Neuronal stem cell (in vitro differentiated cells): Measurements from ENCODE around the gene RPL7A.
"Not testable (repeated sequence)": the region's sequence is repeated elsewhere in the genome, so short reads cannot be mapped to it uniquely, and the experiment has no call there.

ENCODE experiments used
- DNase-seq: peaks from one replicate; pipeline ENCODE4 v3.0.0-alpha.2; 2013; ENCODE audit warnings: low spot score
- H2AFZ ChIP-seq: one replicate; pipeline ENCODE4 v1.6.1; 2013; ENCODE audit warnings: mild to moderate bottlenecking, low read length, inconsistent platforms
- H2AK5ac ChIP-seq: 2 replicates; pipeline ENCODE4 v1.6.1; 2013; ENCODE audit warnings: low read depth, mild to moderate bottlenecking, inconsistent platforms, low read length, moderate library complexity, mixed read lengths
- H2BK120ac ChIP-seq: 2 replicates; pipeline ENCODE4 v1.6.1; 2013; ENCODE audit warnings: low read depth, mild to moderate bottlenecking, inconsistent platforms, low read length, moderate library complexity, mixed read lengths
- H2BK12ac ChIP-seq: one replicate; pipeline ENCODE4 v1.6.1; 2013; ENCODE audit warnings: low read length, inconsistent platforms
- H2BK15ac ChIP-seq: 2 replicates; pipeline ENCODE4 v1.6.1; 2013; ENCODE audit warnings: mild to moderate bottlenecking, low read length, inconsistent platforms, mixed read lengths
- H2BK5ac ChIP-seq: one replicate; pipeline ENCODE4 v1.6.1; 2013; ENCODE audit warnings: inconsistent platforms, mild to moderate bottlenecking, low read length, moderate library complexity
- H3K14ac ChIP-seq: one replicate; pipeline ENCODE4 v1.6.1; 2013; ENCODE audit warnings: low read length, inconsistent platforms
- H3K18ac ChIP-seq: 2 replicates; pipeline ENCODE4 v1.6.1; 2013; ENCODE audit warnings: low read length, inconsistent platforms
- H3K23ac ChIP-seq: 2 replicates; pipeline ENCODE4 v1.6.1; 2013; ENCODE audit warnings: low read depth, mild to moderate bottlenecking, mixed read lengths, low read length, inconsistent platforms; ENCODE audit not compliant: poor library complexity
- H3K27ac ChIP-seq: replicated peaks from 3 replicates; pipeline ENCODE4 v1.5.1; 2013; ENCODE audit warnings: low read length, inconsistent platforms
- H3K27me3 ChIP-seq, 3 experiments: 2 replicates each; pipeline ENCODE4 v1.6.1; 2013; ENCODE audit warnings: low read length in 3 of 3, mild to moderate bottlenecking in 2 of 3, inconsistent platforms in 1 of 3, low read depth in 1 of 3, mixed read lengths in 1 of 3, moderate library complexity in 1 of 3; ENCODE audit not compliant: control insufficient read depth in 3 of 3, insufficient read depth in 3 of 3
- H3K36me3 ChIP-seq, 2 donors: replicated peaks in 1 of 2; 2 replicates each; pipeline ENCODE4 v1.6.1; 2013; ENCODE audit warnings: low read length in 2 of 2; ENCODE audit not compliant: control insufficient read depth in 2 of 2, insufficient read depth in 2 of 2
- H3K4ac ChIP-seq: 2 replicates; pipeline ENCODE4 v1.6.1; 2013; ENCODE audit warnings: inconsistent platforms, mild to moderate bottlenecking, low read length, moderate library complexity
- H3K4me1 ChIP-seq, 2 donors: 1 replicate in 1 of 2; 2 replicates in 1 of 2; pipeline ENCODE4 v1.6.1; 2013; ENCODE audit warnings: low read length in 2 of 2, low read depth in 1 of 2; ENCODE audit not compliant: control insufficient read depth in 2 of 2, insufficient read depth in 1 of 2
- H3K4me2 ChIP-seq: one replicate; pipeline ENCODE4 v1.6.1; 2013; ENCODE audit warnings: mild to moderate bottlenecking, low read length, inconsistent platforms; ENCODE audit not compliant: insufficient read depth, poor library complexity, severe bottlenecking
- H3K4me3 ChIP-seq, 2 donors: 2 replicates each; pipeline ENCODE4 v1.5.1; 2013; ENCODE audit warnings: low read length in 2 of 2, mild to moderate bottlenecking in 2 of 2, inconsistent platforms in 1 of 2, moderate library complexity in 1 of 2
- H3K79me1 ChIP-seq: one replicate; pipeline ENCODE4 v1.6.1; 2013; ENCODE audit warnings: low read depth, mild to moderate bottlenecking, inconsistent platforms, low read length, moderate library complexity
- H3K9ac ChIP-seq: one replicate; pipeline ENCODE4 v1.6.1; 2013; ENCODE audit warnings: mild to moderate bottlenecking, low read depth, low read length, inconsistent platforms; ENCODE audit not compliant: poor library complexity
- H3K9me3 ChIP-seq, 2 donors: replicated peaks in 1 of 2; 2 replicates each; pipeline versions ENCODE3 to v1.6.1; 2013; ENCODE audit warnings: low read length in 2 of 2, mild to moderate bottlenecking in 2 of 2, inconsistent platforms in 1 of 2, low read depth in 1 of 2, mixed read lengths in 1 of 2, moderate library complexity in 1 of 2; ENCODE audit not compliant: control insufficient read depth in 2 of 2, insufficient read depth in 1 of 2
- H4K8ac ChIP-seq: one replicate; pipeline ENCODE4 v1.6.1; 2013; ENCODE audit warnings: low read depth, mild to moderate bottlenecking, inconsistent platforms, low read length, moderate library complexity
- H4K91ac ChIP-seq: one replicate; pipeline ENCODE4 v1.6.1; 2013; ENCODE audit warnings: low read length, low read depth, mild to moderate bottlenecking, inconsistent platforms; ENCODE audit not compliant: poor library complexity
- WGBS, 2 donors: extraction: QIAGEN DNeasy Blood & Tissue Kit; methylation state at CpG; one replicate each; pipeline ENCODE4 v1.1.7; 2013; ENCODE audit warnings: missing lambda C conversion rate in 2 of 2, mixed read lengths in 1 of 2; ENCODE audit not compliant: insufficient read length in 2 of 2, insufficient replicate concordance in 1 of 2; ENCODE audit errors: extremely low coverage in 2 of 2; 5-methylcytosine and 5-hydroxymethylcytosine counted together

The RPL7A gene

DNA sequence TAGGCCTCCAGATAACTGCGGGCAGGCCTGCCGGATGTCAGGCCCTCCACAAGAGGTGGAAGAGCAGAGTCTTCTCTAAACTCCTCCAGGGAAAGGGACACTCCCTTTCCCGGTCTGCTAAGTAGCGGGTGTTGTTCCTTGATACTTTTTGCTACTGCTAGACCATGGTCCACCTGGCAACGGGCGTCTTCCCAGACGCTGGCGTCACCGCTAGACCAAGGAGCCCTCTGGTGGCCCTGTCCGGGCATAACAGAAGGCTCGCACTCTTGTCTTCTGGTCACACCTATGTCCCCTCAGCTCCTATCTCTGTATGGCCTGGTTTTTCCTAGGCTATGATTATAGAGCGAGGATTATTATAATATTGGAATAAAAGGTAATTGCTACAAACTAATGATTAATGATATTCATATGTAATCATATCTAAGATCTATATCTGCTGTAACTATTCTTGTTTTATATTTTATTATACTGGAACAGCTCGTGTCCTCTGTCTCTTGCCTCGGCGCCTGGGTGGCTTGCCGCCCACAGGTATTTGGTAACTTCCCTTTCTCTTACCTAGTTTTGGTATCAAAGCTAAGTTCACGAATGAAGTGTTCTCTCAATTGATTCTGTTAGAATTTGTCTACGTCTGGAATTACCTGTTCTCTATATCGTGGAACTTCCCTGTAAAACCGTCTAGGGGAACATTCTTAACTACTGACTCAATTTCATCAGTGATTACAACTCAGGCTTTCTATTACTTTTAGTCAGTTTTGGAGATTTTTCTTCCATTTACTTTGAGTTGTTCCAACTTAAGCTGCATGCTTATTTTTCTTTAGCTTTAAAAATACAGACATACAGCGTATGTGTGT lies 18.5 kb upstream of the RPL7A start:
- not testable (repeated sequence) for H4K91ac ChIP-seq

DNA sequence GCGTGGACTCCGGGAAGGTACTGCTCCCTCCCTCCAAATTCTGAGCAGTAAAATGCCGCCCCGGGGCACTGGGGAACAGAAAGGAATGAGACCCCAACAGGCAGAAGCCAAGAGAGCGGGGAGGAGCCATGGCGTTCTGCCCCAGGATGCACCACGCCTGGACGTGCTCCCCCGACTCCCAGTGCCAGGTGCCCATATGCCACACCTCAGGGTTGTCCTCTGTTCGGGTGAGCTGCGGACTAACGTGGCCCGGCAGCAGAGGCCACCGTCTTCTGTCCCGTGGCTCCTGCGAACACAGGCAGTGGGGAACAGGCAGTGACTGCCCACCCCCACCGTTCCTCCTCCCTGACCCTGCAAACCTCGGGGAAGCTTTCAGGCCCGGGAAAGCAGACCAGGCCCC lies 16.8 kb upstream of the RPL7A start:
- DNase-seq, result no peak
- WGBS, 2 donors, result no CpG with 5 or more reads among the region's 19 CpGs

More for the DNA sequence above, 18.5 kb upstream of the RPL7A start:
- not testable (repeated sequence) for H2AFZ ChIP-seq, H3K9me3 ChIP-seq, H3K14ac ChIP-seq, H3K79me1 ChIP-seq, H3K18ac ChIP-seq, H3K9ac ChIP-seq, H3K27me3 ChIP-seq, H4K8ac ChIP-seq, H3K27ac ChIP-seq, H3K4me1 ChIP-seq, H2BK5ac ChIP-seq, H2AK5ac ChIP-seq, DNase-seq, H2BK12ac ChIP-seq, H2BK15ac ChIP-seq, H2BK120ac ChIP-seq, H3K23ac ChIP-seq, H3K4me3 ChIP-seq, H3K4me2 ChIP-seq, H3K4ac ChIP-seq
- WGBS, 2 donors, result no CpG with 5 or more reads among the region's 21 CpGs
- peaks cover 34 to 50% of the 10 kb centered on the region in 2 donors for H3K36me3 ChIP-seq

DNA sequence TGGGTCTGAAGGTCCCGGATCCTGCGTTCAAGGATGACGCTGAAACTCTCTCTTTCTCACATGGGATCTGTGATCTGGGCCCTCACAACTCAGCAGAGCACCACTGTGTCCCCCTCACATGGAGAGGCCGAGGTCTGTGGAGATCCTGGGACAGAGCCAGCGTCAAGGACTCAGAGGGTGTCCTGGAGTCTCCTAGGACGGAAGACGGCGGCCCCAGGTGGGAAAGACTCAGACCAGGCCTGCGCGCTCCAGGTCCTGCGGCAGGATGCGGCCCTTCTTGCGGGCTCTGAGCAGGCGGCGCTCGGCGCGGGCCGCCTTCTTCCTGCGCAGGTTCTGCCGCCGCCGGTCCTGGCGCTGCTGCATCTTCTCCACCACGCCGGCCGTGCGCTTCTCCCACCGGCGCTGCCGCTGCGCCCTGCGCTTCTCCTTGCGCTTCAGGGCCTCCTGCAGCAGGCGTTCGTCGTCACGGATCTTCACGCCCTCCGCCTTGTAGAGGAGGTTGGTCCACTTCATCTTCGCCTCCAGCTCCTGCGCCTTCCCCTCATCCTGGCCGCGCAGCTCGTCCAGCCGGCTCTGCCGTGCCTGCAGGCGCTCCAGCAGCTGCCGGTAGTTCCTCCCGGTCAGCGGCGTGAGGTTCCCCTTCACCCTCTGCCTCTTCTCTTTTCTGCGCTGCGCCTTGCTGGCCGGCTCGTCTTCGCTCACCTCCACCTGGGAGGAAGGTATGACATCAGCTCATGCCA lies 16.2 kb upstream of the RPL7A start:
- H3K4me1 ChIP-seq, result peaks cover 5 to 6% of the 10 kb centered on the region in 2 donors

More for the DNA sequence above, 16.8 kb upstream of the RPL7A start:
- no peak overlapping the region for H2BK120ac ChIP-seq
- no peak overlapping the region for H3K27ac ChIP-seq
- no peak overlapping the region for H3K18ac ChIP-seq
- peaks cover 0 to 1% of the 10 kb centered on the region in 2 donors for H3K9me3 ChIP-seq
- no peak overlapping the region for H4K91ac ChIP-seq
- H2AK5ac ChIP-seq, result no peak overlapping the region
- H2BK12ac ChIP-seq, result no peak overlapping the region
- no peak overlapping the region for H2AFZ ChIP-seq
- H3K23ac ChIP-seq, result no peak overlapping the region
- no peak overlapping the region for H4K8ac ChIP-seq
- no peaks in the 10 kb centered on the region for H3K27me3 ChIP-seq
- no peak overlapping the region for H3K4ac ChIP-seq
- H3K14ac ChIP-seq, result no peak overlapping the region
- H3K4me3 ChIP-seq, result no peak overlapping the region
- peaks cover 2% of the 10 kb centered on the region in 2 donors for H3K4me1 ChIP-seq
- H3K79me1 ChIP-seq, result peaks cover 10% of the 10 kb centered on the region
- no peak overlapping the region for H2BK15ac ChIP-seq
- H2BK5ac ChIP-seq, result no peak overlapping the region
- H3K9ac ChIP-seq, result peak overlapping the region; percentile 44
- peaks cover 34 to 55% of the 10 kb centered on the region in 2 donors for H3K36me3 ChIP-seq
- H3K4me2 ChIP-seq, result no peak overlapping the region

GRCh38 chr9:133332381-133332730 lies 15.7 kb upstream of the RPL7A start:
- DNase-seq, result no peak
- H2BK12ac ChIP-seq, result no peak overlapping the region

More for the DNA sequence above, 16.2 kb upstream of the RPL7A start:
- no peak overlapping the region for H3K23ac ChIP-seq
- no peak overlapping the region for H3K18ac ChIP-seq
- no peak overlapping the region for H3K14ac ChIP-seq
- no peak overlapping the region for H4K91ac ChIP-seq
- H3K9ac ChIP-seq, result no peak overlapping the region
- H2AFZ ChIP-seq, result no peak overlapping the region
- H2BK5ac ChIP-seq, result no peak overlapping the region
- no peak overlapping the region for H2BK12ac ChIP-seq
- peaks cover 12% of the 10 kb centered on the region for H3K79me1 ChIP-seq
- no peak overlapping the region for H3K4ac ChIP-seq
- no peak overlapping the region for H2BK120ac ChIP-seq
- no peak overlapping the region for H3K27ac ChIP-seq
- H3K27me3 ChIP-seq, result no peaks in the 10 kb centered on the region
- no peak for DNase-seq
- H3K9me3 ChIP-seq, result peaks cover 0 to 1% of the 10 kb centered on the region in 2 donors
- no peak overlapping the region for H3K4me2 ChIP-seq
- H3K36me3 ChIP-seq, result peaks cover 35 to 55% of the 10 kb centered on the region in 2 donors
- H2AK5ac ChIP-seq, result no peak overlapping the region
- H3K4me3 ChIP-seq, result no peak overlapping the region
- no CpG with 5 or more reads among the region's 57 CpGs for WGBS, 2 donors
- peak overlapping the region; percentile 17 for H4K8ac ChIP-seq
- no peak overlapping the region for H2BK15ac ChIP-seq

More at GRCh38 chr9:133332381-133332730, 15.7 kb upstream of the RPL7A start:
- Histone ChIP-seq H3K9me3 (peaks cover 0 to 1% of the 10 kb centered on the region in 2 donors), H3K79me1 (peaks cover 12% of the 10 kb centered on the region), H3K4ac (no peak overlapping the region), H3K18ac (no peak overlapping the region), H3K23ac (no peak overlapping the region), H2BK5ac (no peak overlapping the region), H3K36me3 (peaks cover 35 to 55% of the 10 kb centered on the region in 2 donors), H3K9ac (no peak overlapping the region), H3K4me3 (no peak overlapping the region), H3K4me2 (no peak overlapping the region), H4K91ac (no peak overlapping the region), H4K8ac (no peak overlapping the region), H2BK120ac (no peak overlapping the region), H2AK5ac (no peak overlapping the region), H2AFZ (no peak overlapping the region), H3K14ac (no peak overlapping the region), H3K27me3 (no peaks in the 10 kb centered on the region), H2BK15ac (no peak overlapping the region), H3K4me1 (peaks cover 5 to 6% of the 10 kb centered on the region in 2 donors), H3K27ac (no peak overlapping the region)
- WGBS, 2 donors, result no CpG with 5 or more reads among the region's 20 CpGs
